Testis (tissue), 2 donors: Measurements from ENCODE around the gene SCAMP1.

Experiments used
- POLR2A ChIP-seq: fragments of 450-650 bp; IDR thresholded peaks from one replicate; pipeline ENCODE4 v1.6.1; 2017; ENCODE audit warnings: antibody characterized with exemption, mild to moderate bottlenecking, moderate library complexity
- TF ChIP-seq, protein P1 (sequence below), 3 experiments: fragments of 450-650 bp in 2 of 3; fragments of 200-600 bp in 1 of 3; sonication (generic) in 1 of 3; IDR thresholded peaks; one replicate each; pipeline ENCODE4 v1.5.1; 2016 to 2019; ENCODE audit warnings: antibody characterized with exemption in 3 of 3, mild to moderate bottlenecking in 2 of 3, moderate library complexity in 1 of 3

DNA sequence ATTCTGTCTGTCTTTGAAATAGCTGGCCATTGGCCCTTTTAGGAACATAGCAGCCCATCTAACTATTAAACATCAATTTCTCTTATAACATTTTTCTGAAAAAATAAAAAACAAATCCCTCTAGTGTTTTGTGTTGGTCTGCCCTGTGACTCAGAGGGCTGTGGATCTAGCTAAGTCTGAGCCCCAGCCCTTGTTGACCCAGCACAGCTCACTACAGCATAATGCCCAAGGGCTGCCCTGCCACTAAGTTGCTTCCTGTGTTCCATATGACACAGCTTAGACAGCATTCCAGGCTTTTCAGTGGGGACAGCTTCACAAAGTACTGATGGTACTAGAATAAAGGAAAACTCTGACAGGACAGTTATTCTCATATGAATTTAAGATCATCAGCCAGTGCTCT, 136.0 kb downstream of the SCAMP1 start:
- TF ChIP-seq, protein P1, sequence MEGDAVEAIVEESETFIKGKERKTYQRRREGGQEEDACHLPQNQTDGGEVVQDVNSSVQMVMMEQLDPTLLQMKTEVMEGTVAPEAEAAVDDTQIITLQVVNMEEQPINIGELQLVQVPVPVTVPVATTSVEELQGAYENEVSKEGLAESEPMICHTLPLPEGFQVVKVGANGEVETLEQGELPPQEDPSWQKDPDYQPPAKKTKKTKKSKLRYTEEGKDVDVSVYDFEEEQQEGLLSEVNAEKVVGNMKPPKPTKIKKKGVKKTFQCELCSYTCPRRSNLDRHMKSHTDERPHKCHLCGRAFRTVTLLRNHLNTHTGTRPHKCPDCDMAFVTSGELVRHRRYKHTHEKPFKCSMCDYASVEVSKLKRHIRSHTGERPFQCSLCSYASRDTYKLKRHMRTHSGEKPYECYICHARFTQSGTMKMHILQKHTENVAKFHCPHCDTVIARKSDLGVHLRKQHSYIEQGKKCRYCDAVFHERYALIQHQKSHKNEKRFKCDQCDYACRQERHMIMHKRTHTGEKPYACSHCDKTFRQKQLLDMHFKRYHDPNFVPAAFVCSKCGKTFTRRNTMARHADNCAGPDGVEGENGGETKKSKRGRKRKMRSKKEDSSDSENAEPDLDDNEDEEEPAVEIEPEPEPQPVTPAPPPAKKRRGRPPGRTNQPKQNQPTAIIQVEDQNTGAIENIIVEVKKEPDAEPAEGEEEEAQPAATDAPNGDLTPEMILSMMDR (IDR thresholded peaks at IDR 0.05) = no peak
- TF ChIP-seq POLR2A = no peak
